ENCODE results near the gene MT1B.

The MT1B gene

DNA sequence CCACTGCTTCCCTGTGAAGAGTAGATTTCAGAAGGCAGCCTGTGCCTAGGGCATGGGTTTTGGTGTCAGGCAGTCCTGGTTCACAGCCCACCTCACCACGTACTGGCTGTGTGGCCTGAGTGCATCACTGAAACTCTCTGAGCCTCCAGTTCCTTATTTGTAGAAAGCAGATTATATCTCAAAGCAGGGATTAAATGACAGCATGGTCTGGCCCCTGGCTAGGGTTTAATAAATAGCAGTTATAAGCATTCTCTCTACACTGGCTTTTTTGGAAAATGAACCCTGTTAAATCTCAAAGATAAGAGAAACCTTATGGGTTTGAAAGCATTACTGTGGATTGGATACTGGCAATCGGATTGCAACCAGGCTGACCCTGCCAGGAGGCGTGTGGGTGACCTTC lies 22.2 kb upstream of the MT1B start:
- no peak overlapping the region for H3K27ac Mint-ChIP-seq
- DNase-seq: no peak
- H3K9me3 Mint-ChIP-seq: peaks cover 4% of the 10 kb centered on the region
- peaks cover 100% of the 10 kb centered on the region for H3K27me3 Mint-ChIP-seq (ENCODE audit: low read depth, poor library complexity)
- H3K4me1 Mint-ChIP-seq: peaks cover 19% of the 10 kb centered on the region
- H3K36me3 Mint-ChIP-seq (ENCODE audit: low read depth): no peaks in the 10 kb centered on the region
- no peak overlapping the region for H3K4me3 Mint-ChIP-seq
- TF ChIP-seq, protein P1, sequence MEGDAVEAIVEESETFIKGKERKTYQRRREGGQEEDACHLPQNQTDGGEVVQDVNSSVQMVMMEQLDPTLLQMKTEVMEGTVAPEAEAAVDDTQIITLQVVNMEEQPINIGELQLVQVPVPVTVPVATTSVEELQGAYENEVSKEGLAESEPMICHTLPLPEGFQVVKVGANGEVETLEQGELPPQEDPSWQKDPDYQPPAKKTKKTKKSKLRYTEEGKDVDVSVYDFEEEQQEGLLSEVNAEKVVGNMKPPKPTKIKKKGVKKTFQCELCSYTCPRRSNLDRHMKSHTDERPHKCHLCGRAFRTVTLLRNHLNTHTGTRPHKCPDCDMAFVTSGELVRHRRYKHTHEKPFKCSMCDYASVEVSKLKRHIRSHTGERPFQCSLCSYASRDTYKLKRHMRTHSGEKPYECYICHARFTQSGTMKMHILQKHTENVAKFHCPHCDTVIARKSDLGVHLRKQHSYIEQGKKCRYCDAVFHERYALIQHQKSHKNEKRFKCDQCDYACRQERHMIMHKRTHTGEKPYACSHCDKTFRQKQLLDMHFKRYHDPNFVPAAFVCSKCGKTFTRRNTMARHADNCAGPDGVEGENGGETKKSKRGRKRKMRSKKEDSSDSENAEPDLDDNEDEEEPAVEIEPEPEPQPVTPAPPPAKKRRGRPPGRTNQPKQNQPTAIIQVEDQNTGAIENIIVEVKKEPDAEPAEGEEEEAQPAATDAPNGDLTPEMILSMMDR (IDR thresholded peaks at IDR 0.05): no peak

DNA sequence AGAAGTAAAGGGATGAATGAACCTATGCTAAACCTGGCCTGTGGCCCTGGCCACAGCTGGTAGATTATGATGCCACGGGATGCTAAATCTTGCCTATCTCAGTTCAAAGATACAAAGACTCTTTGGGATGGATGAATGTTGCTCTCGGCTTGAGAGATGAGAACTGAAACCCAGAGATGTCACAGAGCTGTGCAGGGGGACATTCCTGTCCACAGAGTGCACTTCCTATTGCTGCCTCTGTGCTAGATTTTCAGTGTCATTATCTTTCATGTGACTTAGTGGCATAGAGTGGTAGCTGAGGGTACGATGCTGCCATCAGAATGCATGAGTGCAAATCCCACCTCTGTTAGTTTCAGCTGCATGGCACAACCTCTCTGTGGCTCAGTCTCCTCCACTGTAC lies 21.6 kb upstream of the MT1B start:
- Mint-ChIP-seq H3K9me3 (no peaks in the 10 kb centered on the region), H3K27me3 (ENCODE audit: low read depth, poor library complexity) (peaks cover 100% of the 10 kb centered on the region), H3K27ac (no peak overlapping the region), H3K36me3 (ENCODE audit: low read depth) (no peaks in the 10 kb centered on the region), H3K4me3 (no peak overlapping the region), H3K4me1 (peaks cover 15% of the 10 kb centered on the region)
- TF ChIP-seq, protein P1 (IDR thresholded peaks at IDR 0.05): no peak
- DNase-seq: no peak

- Mint-ChIP-seq H3K36me3 (ENCODE audit: low read depth) (no peaks in the 10 kb centered on the region), H3K27ac (no peak overlapping the region), H3K4me3 (no peak overlapping the region), H3K27me3 (ENCODE audit: low read depth, poor library complexity) (peaks cover 100% of the 10 kb centered on the region), H3K9me3 (no peaks in the 10 kb centered on the region), H3K4me1 (peaks cover 8% of the 10 kb centered on the region)
- TF ChIP-seq, protein P1 (IDR thresholded peaks at IDR 0.05): no peak
- DNase-seq: no peak
Observed at GRCh38 chr16:56631197-56631596, 20.5 kb upstream of the MT1B start.

GRCh38 chr16:56631832-56632155 lies 19.9 kb upstream of the MT1B start:
- TF ChIP-seq, protein P1 (IDR thresholded peaks at IDR 0.05): no peak
- Mint-ChIP-seq H3K27me3 (ENCODE audit: low read depth, poor library complexity) (peaks cover 100% of the 10 kb centered on the region), H3K36me3 (ENCODE audit: low read depth) (no peaks in the 10 kb centered on the region), H3K9me3 (no peaks in the 10 kb centered on the region), H3K4me1 (peaks cover 8% of the 10 kb centered on the region), H3K4me3 (peak overlapping the region; percentile 67), H3K27ac (no peak overlapping the region)
- DNase-seq: no peak

DNA sequence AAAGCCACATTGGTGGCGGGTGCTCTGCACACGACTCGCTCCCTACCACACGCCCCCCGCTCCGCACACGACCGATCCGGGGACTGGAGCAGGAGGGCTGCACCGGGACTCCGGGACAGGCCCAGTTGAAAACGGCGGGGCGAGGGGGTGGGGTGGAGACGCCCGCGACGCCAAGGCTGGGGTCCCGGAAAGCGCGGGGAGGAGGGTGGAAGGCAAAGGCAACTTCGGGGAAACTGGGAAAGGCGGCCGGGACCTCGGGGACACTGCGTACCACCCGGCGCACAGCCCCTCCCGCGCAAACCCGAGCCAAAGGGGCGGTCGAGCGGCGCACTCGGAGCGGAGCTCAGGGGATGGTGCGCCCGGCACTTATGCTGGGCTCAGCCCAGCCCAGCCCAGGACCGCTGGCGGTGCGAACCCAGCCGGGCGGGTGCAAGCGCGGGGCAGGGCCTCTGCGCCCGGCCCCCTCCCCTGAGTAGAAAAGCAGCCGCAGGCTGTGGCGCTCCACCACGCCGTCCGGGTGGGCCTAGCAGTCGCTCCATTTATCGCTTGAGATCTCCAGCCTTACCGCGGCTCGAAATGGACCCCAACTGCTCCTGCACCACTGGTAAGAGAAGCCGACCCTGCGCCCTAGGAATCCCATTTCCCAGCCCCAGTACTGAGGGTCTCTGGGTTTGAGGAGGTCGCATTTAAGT lies 19.4 kb upstream of the MT1B start, which contains the start of gene MT1M:
Gene MT1M, plus strand, starts transcription at position 504 of the 692 bp plus-strand sequence. Its CDS starts 73 bp downstream, at position 577.
- Mint-ChIP-seq H3K27ac (no peak within 1 kb of the TSS), H3K4me3 (peak within 1 kb of the TSS; percentile 74), H3K4me1 (peaks cover 8% of the 10 kb centered on the region), H3K36me3 (ENCODE audit: low read depth) (no peaks in the 10 kb centered on the region), H3K27me3 (ENCODE audit: low read depth, poor library complexity) (peaks cover 100% of the 10 kb centered on the region), H3K9me3 (no peaks in the 10 kb centered on the region)
- TF ChIP-seq, protein P1 (IDR thresholded peaks at IDR 0.05): no peak
- peak; percentile 44 for DNase-seq

- TF ChIP-seq, protein P1 (IDR thresholded peaks at IDR 0.05): no peak
- peak overlapping the region; percentile 74 for H3K4me3 Mint-ChIP-seq
- peaks cover 100% of the 10 kb centered on the region for H3K27me3 Mint-ChIP-seq (ENCODE audit: low read depth, poor library complexity)
Observed at GRCh38 chr16:56632848-56633365, 18.8 kb upstream of the MT1B start.

More at GRCh38 chr16:56632848-56633365, 18.8 kb upstream of the MT1B start:
- Mint-ChIP-seq H3K27ac (no peak overlapping the region), H3K9me3 (no peaks in the 10 kb centered on the region), H3K36me3 (ENCODE audit: low read depth) (no peaks in the 10 kb centered on the region), H3K4me1 (peaks cover 12% of the 10 kb centered on the region)
- no peak for DNase-seq
